Measurements from ENCODE around the gene SLC44A3. TPM values are rescaled to one million over a fixed set of nuclear protein-coding genes. Genes with fewer than 3 reads are reported as not detected.

The SLC44A3 gene
- polyA plus RNA-seq, 1 donor from 2014 or later: not detected

DNA sequence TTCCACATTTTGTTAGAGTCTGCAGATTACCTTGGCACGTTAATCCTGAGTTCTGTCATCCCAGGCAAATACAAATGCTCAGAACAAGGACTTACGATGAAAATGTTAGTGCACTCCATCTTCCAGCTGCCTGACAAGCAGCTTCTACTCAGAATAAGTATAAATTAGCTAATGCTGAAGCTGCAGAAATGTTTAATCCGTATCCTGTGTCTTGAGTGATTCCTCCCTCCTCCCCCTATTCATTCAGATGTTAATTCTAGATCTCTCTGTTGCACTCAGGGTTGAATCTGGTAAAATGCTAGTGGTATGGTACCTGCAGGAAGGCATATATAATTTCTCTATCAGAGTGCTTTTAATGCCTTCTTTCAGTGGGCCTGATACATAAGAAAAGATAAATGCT is 66.9 kb downstream of the SLC44A3 start:
- Histone ChIP-seq H3K4me3 (ENCODE audit: low read length) (no peak overlapping the region), H3F3A (ENCODE audit: insufficient read depth, low read length, poor library complexity, severe bottlenecking) (no peaks in the 10 kb centered on the region), H4K20me1 (ENCODE audit: insufficient read depth) (no peaks in the 10 kb centered on the region), H3K4me2 (ENCODE audit: low read length) (no peak overlapping the region), H3K27ac (ENCODE audit: low read length) (no peak overlapping the region), H3K9me2 (ENCODE audit: insufficient read depth, low read length) (no peaks in the 10 kb centered on the region), H3K27me3 (ENCODE audit: insufficient read depth, low read depth, low read length) (no peaks in the 10 kb centered on the region), H3K9ac (ENCODE audit: low read length) (no peak overlapping the region), H3K36me3 (ENCODE audit: insufficient read depth, low read length) (peaks cover 3% of the 10 kb centered on the region), H2AFZ (ENCODE audit: low read depth, low read length) (no peak overlapping the region), H3K9me3 (ENCODE audit: low read length) (no peaks in the 10 kb centered on the region), H3K79me2 (replicated peaks; ENCODE audit: insufficient read depth, low read length) (no peaks in the 10 kb centered on the region)
- TF ChIP-seq, protein P1, sequence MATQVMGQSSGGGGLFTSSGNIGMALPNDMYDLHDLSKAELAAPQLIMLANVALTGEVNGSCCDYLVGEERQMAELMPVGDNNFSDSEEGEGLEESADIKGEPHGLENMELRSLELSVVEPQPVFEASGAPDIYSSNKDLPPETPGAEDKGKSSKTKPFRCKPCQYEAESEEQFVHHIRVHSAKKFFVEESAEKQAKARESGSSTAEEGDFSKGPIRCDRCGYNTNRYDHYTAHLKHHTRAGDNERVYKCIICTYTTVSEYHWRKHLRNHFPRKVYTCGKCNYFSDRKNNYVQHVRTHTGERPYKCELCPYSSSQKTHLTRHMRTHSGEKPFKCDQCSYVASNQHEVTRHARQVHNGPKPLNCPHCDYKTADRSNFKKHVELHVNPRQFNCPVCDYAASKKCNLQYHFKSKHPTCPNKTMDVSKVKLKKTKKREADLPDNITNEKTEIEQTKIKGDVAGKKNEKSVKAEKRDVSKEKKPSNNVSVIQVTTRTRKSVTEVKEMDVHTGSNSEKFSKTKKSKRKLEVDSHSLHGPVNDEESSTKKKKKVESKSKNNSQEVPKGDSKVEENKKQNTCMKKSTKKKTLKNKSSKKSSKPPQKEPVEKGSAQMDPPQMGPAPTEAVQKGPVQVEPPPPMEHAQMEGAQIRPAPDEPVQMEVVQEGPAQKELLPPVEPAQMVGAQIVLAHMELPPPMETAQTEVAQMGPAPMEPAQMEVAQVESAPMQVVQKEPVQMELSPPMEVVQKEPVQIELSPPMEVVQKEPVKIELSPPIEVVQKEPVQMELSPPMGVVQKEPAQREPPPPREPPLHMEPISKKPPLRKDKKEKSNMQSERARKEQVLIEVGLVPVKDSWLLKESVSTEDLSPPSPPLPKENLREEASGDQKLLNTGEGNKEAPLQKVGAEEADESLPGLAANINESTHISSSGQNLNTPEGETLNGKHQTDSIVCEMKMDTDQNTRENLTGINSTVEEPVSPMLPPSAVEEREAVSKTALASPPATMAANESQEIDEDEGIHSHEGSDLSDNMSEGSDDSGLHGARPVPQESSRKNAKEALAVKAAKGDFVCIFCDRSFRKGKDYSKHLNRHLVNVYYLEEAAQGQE (IDR thresholded peaks at IDR 0.05; ENCODE audit: borderline replicate concordance): no peak
- no peak for TF ChIP-seq POLR2AphosphoS5 (IDR thresholded peaks at IDR 0.05)
- TF ChIP-seq, protein P2, sequence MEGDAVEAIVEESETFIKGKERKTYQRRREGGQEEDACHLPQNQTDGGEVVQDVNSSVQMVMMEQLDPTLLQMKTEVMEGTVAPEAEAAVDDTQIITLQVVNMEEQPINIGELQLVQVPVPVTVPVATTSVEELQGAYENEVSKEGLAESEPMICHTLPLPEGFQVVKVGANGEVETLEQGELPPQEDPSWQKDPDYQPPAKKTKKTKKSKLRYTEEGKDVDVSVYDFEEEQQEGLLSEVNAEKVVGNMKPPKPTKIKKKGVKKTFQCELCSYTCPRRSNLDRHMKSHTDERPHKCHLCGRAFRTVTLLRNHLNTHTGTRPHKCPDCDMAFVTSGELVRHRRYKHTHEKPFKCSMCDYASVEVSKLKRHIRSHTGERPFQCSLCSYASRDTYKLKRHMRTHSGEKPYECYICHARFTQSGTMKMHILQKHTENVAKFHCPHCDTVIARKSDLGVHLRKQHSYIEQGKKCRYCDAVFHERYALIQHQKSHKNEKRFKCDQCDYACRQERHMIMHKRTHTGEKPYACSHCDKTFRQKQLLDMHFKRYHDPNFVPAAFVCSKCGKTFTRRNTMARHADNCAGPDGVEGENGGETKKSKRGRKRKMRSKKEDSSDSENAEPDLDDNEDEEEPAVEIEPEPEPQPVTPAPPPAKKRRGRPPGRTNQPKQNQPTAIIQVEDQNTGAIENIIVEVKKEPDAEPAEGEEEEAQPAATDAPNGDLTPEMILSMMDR (IDR thresholded peaks at IDR 0.05; ENCODE audit: poor library complexity, severe bottlenecking): no peak
- no peak for TF ChIP-seq MXI1 (conservative IDR thresholded peaks at IDR 0.05; ENCODE audit: poor library complexity, severe bottlenecking)
- no peak for TF ChIP-seq EZH2 (IDR thresholded peaks at IDR 0.05; ENCODE audit: borderline replicate concordance, insufficient read depth, low read length, poor library complexity, severe bottlenecking)

DNA sequence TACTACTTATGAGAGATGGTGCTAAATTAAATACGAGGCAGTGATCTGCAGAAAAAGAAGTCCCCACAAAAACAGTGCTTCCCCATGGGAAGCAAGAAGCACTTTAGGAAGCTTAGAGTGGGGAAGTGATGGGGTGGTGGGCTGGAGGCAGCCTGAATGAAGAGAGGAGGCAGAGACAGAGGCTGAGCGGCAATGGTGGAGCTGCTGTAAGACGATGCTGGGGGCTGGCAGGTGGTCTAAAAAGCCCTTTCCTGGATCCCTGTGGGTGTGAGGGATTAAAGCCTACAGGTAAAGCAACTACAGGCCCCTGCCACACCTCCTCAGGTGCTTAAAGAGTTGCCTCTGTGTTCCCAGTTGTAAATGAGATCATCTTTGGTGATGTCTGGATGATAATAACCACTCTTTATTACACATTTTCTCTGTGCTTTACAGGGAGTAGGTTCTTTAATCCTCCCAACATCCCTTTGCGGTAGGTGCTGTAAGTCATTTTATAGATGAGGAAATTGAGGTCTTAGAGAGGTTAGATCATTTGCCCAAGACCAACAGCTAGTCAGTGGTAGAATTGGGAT is 67.5 kb downstream of the SLC44A3 start:
- Histone ChIP-seq H3K9me2 (ENCODE audit: insufficient read depth, low read length) (no peaks in the 10 kb centered on the region), H3K9me3 (ENCODE audit: low read length) (no peaks in the 10 kb centered on the region), H4K20me1 (ENCODE audit: insufficient read depth) (no peaks in the 10 kb centered on the region), H3K27me3 (ENCODE audit: insufficient read depth, low read depth, low read length) (no peaks in the 10 kb centered on the region), H3K79me2 (replicated peaks; ENCODE audit: insufficient read depth, low read length) (no peaks in the 10 kb centered on the region), H3F3A (ENCODE audit: insufficient read depth, low read length, poor library complexity, severe bottlenecking) (no peaks in the 10 kb centered on the region), H3K27ac (ENCODE audit: low read length) (no peak overlapping the region), H3K4me3 (ENCODE audit: low read length) (no peak overlapping the region), H3K9ac (ENCODE audit: low read length) (no peak overlapping the region), H3K36me3 (ENCODE audit: insufficient read depth, low read length) (peaks cover 3% of the 10 kb centered on the region), H2AFZ (ENCODE audit: low read depth, low read length) (no peak overlapping the region), H3K4me2 (ENCODE audit: low read length) (no peak overlapping the region)
- TF ChIP-seq EP300 (conservative IDR thresholded peaks at IDR 0.05; ENCODE audit: poor library complexity, severe bottlenecking): no peak

DNA sequence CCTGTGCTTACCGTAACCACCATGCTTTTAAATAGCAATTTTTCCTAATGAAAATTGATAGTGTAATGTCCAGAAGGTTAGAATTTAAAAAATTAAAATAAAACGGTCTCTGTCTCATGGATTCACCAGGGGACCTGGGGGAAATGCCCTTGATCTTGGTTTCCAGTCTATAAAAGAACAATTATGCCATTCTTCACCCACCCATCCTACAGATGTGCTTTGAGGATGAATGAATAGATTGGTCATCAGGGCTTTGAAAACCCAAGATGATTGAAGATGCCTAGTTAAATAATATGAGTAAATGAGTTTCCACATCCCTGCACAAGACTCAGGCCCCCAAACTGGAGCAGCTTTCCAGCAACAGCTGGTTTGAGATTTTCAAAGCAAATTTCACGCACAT is 68.0 kb downstream of the SLC44A3 start:
- Histone ChIP-seq H4K20me1 (ENCODE audit: insufficient read depth) (no peaks in the 10 kb centered on the region), H3K36me3 (ENCODE audit: insufficient read depth, low read length) (peaks cover 3% of the 10 kb centered on the region), H3K4me2 (ENCODE audit: low read length) (no peak overlapping the region), H2AFZ (ENCODE audit: low read depth, low read length) (no peak overlapping the region), H3K9me2 (ENCODE audit: insufficient read depth, low read length) (no peaks in the 10 kb centered on the region), H3K4me3 (ENCODE audit: low read length) (no peak overlapping the region), H3K9me3 (ENCODE audit: low read length) (no peaks in the 10 kb centered on the region), H3F3A (ENCODE audit: insufficient read depth, low read length, poor library complexity, severe bottlenecking) (no peaks in the 10 kb centered on the region), H3K27me3 (ENCODE audit: insufficient read depth, low read depth, low read length) (no peaks in the 10 kb centered on the region), H3K79me2 (replicated peaks; ENCODE audit: insufficient read depth, low read length) (no peaks in the 10 kb centered on the region), H3K9ac (ENCODE audit: low read length) (no peak overlapping the region), H3K27ac (ENCODE audit: low read length) (no peak overlapping the region)
- TF ChIP-seq TAF1 (IDR thresholded peaks at IDR 0.05; ENCODE audit: low read depth): no peak
- TF ChIP-seq RAD21 (conservative IDR thresholded peaks at IDR 0.05): no peak
- TF ChIP-seq MXI1 (conservative IDR thresholded peaks at IDR 0.05; ENCODE audit: poor library complexity, severe bottlenecking): no peak
- TF ChIP-seq, protein P2 (IDR thresholded peaks at IDR 0.05; ENCODE audit: poor library complexity, severe bottlenecking): no peak
- no peak for TF ChIP-seq EZH2 (IDR thresholded peaks at IDR 0.05; ENCODE audit: borderline replicate concordance, insufficient read depth, low read length, poor library complexity, severe bottlenecking)
- TF ChIP-seq, protein P1 (IDR thresholded peaks at IDR 0.05; ENCODE audit: borderline replicate concordance): no peak
